HG03060 (cell line): ENCODE data around the gene ZNF385B.

Experiments used
- ATAC-seq: cut with Tn5 transposase; IDR thresholded peaks from one replicate; pipeline ENCODE4 v1.9.1; 2021; ENCODE audit warnings: low read depth, moderate number of reproducible peaks; ENCODE audit not compliant: unreplicated experiment

ZNF385B gene

DNA sequence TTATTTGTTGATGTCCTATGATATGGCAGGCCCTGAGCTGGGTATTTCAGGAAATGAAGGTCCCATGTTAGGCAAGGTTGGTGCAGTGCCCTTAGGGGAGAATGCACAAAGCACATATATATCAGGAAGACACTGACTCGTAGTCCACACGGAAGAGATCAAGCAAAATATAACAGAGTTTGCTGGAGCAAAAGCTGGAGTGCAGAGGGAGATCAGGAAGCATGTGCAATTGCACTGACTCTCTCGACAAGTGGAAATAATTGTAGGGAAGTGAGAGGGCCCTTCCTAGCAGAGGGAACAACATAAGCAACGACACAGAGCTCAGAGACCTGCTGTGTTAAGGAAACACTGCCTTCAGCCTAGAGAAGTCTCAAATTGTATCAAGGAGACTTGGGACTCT lies 4.2 kb downstream of the ZNF385B start:
- ATAC-seq, result no peak

DNA sequence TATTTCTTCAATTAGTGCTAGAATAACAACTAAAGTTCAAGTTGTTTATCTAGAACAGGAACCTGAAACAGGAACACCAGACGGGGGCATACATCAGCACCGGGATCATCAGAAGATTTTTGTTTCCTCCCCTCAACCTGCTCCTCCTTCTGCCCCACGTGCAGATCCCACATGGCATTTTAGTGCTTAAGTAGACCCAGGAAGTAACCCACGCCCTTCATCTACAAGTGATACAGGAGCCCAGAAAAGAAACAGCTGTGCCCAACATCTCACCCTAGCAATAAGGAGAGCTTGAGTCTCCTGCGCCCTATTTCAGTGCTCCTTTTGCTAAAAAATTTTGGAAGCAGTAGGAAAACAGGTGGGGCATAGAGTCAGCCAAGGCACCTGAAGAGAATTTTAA lies 5.2 kb downstream of the ZNF385B start:
- ATAC-seq, result no peak

DNA sequence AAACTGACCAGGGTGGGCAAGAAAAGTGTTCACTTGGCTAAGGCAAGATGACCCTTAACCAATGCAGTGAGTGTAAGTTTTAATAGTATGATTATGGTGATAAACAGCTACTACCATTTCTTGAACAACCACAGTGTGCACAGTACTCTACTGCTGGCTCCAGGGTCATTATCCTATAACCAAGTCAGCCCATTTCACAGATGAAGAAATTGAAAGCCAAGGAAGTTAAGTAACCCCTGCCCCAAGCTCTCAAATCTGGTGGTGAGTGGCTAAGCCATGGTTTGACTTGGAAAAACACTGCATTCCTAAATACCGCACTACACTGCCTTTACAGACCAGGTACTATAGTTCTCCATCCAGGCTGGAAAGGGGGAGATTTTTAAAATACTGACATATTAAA lies 5.7 kb downstream of the ZNF385B start:
- ATAC-seq, result no peak

DNA sequence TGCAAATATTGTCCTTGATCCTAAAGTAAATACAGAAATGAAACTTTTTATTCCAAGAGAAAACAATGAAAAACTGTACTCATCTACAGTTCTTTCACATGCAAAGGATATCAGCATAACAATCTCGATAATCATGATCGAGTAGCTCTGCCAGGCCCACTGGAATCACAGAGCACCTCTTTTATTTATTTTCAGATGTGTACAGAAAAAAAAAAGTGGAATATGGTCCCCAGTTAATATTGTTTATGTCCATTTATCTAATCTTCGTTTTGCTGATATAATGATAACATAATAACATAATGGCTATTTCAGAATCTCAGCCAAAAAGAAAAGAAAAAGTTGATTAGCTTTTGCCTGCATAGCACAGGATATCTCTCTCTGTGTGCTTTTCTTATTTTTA lies 6.5 kb downstream of the ZNF385B start:
- ATAC-seq, result no peak

DNA sequence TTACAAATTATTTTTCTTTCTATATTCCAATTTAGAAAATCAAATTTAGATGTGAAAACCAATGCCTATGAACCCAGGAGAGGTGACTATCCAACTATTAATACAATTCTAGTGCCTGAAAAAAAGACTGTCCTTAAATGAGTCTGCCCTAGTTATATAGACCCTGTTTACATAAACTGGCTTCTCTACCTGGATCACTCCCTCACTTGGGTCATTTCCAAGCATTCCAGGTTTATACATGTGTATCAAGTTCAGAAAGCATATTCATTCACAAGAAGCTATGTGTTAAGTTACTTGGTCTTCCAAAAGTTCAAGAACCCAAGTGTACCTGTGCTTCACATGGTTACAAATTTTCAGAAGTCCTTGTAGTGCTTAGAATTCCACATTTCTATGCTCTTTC lies 8.3 kb downstream of the ZNF385B start:
- ATAC-seq, result no peak

DNA sequence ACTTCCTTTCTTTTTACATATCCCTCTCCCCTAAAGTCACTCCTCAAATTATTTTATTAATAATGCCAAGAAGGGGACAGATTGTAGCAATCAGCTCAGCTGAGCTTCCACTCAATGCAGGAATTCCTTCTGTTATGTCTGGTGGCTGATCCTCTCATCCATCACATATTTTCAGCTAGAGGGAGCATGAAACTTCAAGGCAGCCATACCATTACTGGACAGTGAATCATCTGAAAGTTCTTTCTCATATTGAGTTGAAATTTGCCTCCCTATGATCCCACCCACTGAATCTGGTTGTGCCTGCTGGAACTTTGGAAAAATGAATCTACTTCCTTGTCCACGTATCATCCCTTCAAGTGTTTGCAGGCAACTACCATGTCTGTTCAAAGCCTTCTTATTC lies 11.2 kb downstream of the ZNF385B start:
- ATAC-seq, result no peak

DNA sequence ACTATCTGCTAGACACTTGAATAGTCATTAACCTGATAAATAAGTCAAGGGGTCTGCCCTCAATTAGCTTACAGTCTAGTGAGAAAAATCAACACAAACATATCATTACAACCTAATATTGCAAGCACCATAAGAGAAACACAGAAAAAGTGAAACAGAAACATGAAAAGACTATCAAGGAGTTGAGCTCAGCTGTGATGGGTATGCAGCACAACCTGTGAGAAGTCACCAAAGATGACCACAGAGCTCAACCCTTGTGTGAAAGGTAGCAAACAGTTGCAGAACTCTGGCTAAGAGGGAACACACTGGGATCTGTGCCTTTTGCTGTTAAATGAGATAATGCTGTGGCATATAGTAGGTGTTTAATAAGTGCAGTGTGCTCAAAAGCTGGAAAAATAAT lies 11.7 kb downstream of the ZNF385B start:
- no peak for ATAC-seq

DNA sequence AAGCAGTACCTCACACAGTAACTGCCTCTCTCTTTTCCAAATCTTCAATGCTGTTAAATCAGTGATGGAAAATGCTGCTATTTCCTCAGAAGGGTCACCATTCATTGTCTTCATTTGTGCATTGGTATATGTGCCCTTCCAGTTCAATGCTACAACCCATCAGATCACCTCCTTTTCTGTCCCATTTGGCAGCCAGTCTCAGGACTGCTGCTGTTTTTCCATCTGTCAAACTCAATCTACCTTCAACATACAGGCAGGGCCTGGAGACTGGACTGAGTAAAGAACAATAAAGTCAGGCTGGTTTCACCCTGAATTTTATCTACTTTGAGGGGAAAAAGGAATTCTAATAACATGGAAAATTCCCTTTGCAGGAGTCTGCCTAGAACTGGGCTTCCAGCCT lies 17.9 kb downstream of the ZNF385B start:
- ATAC-seq, result no peak

DNA sequence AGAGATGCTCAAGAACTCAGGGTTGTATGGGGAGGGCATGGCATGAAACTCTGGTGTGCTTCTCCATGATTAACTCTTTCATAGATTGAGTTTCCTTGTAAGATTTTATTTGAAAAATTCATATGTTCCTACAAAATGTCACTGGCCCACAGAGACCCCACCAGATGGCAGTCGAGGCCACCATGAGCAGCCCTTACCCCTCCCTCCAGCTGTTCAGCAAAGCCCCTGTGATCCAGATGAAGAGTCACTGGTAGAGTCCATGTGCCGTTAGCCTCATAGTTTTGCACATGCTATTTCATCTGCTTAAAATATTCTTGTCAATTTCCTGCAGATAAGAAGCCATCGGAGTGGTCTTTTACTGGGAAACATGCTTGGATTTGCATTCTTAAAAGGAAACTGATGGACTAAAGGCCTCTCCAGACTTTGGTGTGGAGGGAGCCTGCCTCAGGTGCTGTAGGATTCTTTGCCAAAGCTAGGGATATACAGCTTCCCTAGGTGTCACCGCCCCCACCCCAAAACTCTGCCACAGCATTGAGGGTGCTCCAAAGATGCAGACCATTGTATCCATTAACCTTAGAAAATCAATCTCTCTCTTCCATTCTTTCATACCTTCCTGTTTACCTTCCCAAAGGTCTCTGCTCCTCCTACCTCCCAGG lies 18.8 kb downstream of the ZNF385B start:
- no peak for ATAC-seq

DNA sequence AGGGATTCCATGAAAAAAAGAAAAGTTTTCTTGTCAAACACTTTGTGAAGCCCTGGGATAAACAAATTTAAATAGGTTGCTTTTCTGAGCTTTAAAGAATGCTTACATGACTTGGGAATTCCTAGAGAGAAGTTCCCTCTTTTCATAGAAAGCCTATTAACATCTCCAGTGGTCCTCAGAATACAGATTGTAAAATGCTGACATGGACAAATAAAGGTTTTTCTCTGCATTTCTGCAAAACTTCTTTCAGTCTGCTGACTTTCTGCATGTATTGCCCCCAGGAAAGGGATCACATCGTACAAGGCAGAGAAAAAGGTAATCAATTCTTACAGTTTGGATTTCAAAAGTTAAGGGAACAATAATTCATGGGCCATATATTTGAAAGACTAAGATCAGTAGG lies 20.6 kb downstream of the ZNF385B start:
- ATAC-seq, result no peak

DNA sequence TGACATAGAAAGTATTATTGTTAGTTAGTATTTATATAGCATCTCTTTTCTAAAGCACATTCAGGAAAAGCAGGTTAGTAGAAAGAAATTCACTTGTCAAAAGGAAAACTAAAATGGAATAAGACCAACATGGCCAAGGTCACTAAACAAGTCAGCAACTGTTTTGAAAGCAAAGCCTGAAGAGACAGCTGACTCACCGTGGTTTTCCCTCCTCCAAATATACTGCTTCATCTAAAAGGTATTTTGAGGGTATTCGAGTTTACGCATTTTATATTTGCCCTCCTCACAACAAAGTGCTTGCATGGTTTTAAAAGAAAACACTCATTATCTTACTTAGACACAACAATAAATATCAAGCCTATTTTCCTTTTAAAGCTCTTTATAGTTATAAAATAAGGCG lies 24.0 kb downstream of the ZNF385B start:
- ATAC-seq, result no peak

DNA sequence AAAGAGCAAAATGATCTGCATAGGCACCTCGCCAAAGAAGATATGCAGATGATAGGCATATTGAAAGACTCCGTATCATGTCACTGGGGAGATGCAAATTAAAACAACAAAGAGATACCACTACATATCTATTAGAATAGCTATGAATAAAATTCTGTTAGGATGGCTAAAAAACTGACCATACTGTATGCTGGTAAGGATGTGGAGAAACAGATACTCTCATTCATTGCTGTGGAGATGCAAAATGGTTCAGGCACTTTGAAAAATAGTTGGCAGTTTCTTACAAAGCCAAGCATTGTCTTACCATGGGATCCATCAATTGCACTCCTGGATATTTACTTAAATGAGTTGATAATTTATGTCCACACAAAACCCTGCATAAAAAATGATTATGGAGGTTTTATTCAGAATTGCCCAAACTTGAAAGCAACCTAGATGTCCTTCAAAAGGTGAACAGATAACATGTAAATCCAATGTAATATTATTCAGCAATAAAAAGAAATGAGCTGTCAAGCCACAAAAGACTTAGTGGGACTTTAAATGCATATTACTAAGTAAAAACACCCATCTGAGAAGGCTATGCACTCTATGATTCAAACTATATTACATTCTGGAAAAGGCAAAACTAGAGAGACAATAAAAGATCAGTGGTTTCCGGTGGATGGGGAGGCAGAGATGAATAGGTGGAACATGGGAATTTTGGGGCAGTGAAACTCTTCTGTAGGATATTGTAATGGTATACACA lies 31.2 kb downstream of the ZNF385B start:
- no peak for ATAC-seq

DNA sequence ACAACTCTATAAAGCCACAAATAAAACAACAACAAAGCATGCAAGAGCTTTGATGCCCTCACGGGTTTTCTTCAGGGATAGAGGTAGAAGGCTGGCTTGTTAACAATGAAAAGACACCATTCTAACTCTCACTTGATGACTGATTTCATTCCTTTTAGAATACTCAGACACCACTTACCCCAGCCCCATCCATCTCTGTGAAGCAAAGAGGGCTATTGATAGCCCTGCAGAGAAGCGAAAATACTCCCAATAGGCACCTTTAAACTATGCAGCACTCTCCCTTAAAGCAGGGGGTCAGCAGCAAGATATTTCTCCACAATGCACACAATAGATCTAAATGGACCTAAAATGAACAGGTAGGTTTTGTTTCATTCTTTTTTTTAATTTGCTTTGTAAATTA lies 35.1 kb downstream of the ZNF385B start:
- ATAC-seq, result no peak

DNA sequence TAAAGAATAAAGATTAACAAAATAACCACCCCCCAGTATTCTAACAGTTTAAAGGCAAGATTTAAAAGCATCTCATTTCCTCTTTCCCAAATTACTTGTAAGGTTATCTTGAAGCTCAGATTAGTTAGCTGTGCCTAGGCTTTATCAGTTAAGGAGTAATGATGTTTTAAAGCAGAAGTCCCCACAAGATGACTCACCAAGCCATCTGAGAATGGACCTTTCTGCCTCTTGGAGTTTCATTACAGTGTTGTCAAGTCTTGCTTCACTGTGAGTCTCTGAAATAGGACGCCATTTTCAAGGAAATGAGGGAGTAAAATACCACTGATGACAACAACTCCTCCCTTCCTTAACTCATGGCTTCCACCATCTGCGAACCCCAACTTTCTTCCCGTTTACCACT lies 35.9 kb downstream of the ZNF385B start:
- no peak for ATAC-seq

DNA sequence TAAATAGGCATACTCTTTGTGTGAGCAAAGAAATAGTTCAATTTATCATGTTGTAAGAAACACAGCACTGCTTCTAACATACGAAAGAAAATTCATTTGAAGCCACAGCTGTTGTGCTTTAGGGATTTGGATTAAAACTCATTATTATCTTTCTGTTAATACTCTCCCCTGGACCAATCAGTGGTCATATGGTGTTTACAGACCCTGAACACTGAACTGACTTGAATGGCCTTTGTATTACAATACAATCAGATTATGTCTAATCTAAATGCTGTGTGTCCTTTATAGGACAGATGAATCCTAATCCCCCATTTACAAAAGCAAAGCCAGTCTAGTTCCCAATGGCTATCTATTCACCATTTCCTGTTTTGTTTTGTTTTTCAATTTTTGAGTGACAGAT lies 36.5 kb downstream of the ZNF385B start:
- no peak for ATAC-seq

DNA sequence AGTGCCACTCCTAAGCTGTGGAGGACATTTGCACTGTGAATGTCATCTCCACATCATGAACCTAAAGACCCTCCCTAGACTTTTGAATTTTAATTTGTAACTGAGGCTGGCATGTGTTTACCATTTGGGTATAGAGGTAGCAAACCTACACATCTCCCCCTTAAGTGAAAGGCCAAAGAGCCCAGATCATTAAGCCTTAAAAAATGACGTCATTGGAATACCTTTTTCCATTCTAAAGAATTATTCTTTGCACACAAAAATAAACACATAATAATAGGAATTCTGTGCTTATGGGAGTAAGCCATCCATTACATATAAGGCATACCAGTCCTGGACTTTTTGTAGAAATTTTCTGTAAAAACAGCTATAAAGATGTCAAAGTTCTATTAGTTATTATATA lies 38.9 kb downstream of the ZNF385B start:
- no peak for ATAC-seq

DNA sequence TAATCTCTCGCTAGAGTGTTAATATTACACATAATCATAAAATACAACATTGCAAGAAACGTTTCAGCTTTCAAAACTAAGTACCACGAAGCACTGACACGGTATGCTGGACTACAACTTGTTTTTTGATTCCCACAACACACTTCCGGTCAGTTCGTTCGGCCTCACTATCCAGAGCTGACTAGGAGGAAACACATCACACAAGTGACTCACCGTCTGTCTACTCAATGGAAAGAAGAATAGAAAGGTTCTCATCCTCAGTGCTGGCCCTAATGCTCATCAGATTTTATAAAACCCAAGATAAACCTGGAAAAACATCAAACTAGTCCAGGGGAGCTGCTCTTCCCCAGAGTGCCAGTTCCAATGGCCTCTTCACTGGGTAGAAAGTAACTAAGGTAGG lies 42.9 kb downstream of the ZNF385B start:
- no peak for ATAC-seq

DNA sequence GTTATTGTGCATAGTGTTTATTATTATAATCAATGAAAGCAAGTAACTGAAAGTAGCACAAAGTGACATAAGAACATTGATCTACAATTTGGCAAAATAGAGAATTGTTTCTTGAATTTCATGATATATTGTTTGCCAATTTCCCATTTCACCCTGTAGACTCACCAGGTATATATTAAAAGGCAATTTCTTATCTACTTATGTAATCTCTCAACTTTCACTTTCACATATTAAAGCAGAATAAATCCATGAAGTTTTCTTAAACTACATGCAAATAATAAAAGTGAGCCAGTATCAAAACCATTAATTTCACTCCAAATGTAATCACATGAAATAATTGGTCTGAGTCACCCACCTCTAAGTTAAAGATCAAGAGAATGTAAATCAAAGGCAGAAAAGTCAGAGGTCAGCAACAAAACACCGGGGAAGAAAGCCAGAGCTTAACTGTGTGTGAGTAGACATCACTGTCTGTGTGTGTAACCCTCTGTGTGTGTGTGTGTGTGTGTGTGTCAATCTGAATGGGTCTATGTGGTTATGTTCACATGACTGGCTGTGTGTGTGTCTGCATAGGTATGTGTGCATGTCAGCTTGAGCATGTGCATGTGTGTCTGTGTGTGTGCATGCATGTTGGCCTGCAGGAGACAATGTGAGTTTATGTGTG lies 44.1 kb downstream of the ZNF385B start:
- ATAC-seq, result no peak

DNA sequence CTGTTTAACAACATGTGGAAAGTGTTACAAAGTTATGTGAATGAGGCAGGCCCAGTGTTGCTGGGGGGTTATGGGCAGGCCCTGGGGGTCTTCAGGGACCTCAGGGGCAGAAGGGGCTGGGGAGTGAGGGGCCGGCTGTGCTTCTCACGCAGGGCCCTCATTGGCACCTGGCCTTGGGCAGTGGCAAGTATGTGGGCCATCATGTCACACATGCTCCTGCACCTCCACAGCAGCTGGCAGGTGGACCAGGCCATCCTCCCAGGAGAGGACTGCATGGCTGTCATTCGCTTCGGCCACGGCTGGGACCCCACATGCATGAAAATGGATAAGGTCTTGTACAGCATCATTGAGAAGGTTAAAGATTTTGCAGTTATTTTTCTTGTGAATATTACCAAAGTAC lies 47.4 kb downstream of the ZNF385B start:
- ATAC-seq, result no peak

DNA sequence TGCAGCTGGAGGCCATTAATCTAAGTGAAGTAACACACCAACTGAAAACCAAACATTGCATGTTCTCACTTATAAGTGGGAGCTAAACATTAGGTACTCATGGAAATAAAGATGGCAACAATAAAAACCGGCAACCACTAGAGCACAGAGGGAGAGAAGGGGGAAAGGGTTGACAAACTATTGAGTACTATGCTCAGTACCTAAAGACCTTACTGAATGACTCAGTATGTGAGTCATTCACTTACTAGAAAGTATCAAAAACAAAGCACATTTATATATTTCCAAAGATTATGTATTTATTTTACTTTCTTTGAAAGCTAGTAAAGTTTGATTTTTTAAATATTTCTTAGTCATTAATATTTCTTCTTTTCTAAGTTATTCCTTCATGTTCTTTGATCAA lies 48.9 kb downstream of the ZNF385B start:
- ATAC-seq, result no peak

DNA sequence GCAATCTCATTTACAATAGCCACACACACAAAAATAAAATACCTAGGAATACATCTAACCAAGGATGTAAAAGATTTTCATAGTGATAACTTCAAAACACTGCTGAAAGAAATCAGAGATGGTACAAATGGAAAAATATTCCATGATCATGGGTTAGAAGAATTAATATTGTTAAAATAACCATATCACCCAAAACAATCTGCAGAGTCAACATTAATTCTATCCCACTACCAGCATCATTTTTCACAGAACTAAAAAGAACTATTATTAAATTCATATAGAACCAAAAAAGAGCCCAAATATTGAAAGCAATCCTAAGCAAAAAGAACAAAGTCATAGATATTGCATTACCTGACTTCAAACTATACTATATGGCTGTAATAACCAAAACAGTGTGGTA lies 50.4 kb downstream of the ZNF385B start:
- ATAC-seq, result no peak

DNA sequence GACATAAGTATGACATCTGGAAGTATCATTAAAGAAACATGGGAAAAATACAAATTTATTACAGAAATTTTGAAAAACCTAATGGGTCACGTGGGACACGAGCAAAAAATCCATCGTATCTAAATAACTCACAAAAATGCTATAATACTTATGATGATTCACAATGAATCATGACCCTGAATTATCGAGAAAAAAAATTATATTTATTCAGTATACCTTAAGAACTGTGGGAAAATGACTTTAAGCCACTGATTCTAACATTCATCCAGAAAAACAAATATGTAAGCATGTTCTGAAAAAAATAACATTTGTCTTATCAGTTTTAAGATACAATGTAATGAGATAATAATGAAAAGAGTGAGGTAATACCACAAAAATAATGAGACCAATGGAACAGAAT lies 51.8 kb downstream of the ZNF385B start:
- no peak for ATAC-seq
